HL-60 (cell line): Measurements from ENCODE around the gene FMNL2.
A peak's percentile ranks its signal among the peaks of the same experiment; 100 is the strongest.

Experiments used
- DNase-seq, 2 experiments: peaks; one replicate each; pipeline ENCODE4 v3.0.0-alpha.2; 2010 to 2020; ENCODE audit warnings: low read depth in 1 of 2, low spot score in 1 of 2
- H3K27ac ChIP-seq: fragments of 250-450 bp; sonication (Bioruptor Pico); replicated peaks from 2 replicates; pipeline ENCODE4 v1.5.1; 2020; ENCODE audit warnings: mild to moderate bottlenecking, moderate library complexity
- H3K27me3 ChIP-seq: fragments of 250-450 bp; sonication (Bioruptor Pico); 2 replicates; pipeline ENCODE4 v1.5.1; 2021; ENCODE audit warnings: mild to moderate bottlenecking, moderate library complexity; ENCODE audit not compliant: insufficient read depth, poor library complexity, severe bottlenecking
- H3K4me3 ChIP-seq: replicated peaks from 2 replicates; pipeline ENCODE4 v1.5.1; 2011; ENCODE audit warnings: mild to moderate bottlenecking, control low read depth, low read length; ENCODE audit not compliant: insufficient read depth
- CTCF ChIP-seq: IDR thresholded peaks from one replicate; pipeline ENCODE4 v1.5.1; 2011; ENCODE audit warnings: low read length, control low read depth, inconsistent platforms; ENCODE audit not compliant: insufficient read depth
- GABPA ChIP-seq: IDR thresholded peaks from 2 replicates; pipeline ENCODE4 v1.6.1; 2012; ENCODE audit warnings: low read depth
- POLR2AphosphoS5 ChIP-seq: IDR thresholded peaks from 2 replicates; pipeline ENCODE4 v1.6.1; 2012; ENCODE audit warnings: low read depth
- SPI1 ChIP-seq: IDR thresholded peaks from 2 replicates; pipeline ENCODE4 v1.6.1; 2012; ENCODE audit warnings: low read depth, mild to moderate bottlenecking, borderline replicate concordance
- TF ChIP-seq, protein P1 (sequence below): IDR thresholded peaks from 2 replicates; pipeline ENCODE4 v1.6.1; 2012; ENCODE audit warnings: low read depth; ENCODE audit not compliant: insufficient replicate concordance

The FMNL2 gene

DNA sequence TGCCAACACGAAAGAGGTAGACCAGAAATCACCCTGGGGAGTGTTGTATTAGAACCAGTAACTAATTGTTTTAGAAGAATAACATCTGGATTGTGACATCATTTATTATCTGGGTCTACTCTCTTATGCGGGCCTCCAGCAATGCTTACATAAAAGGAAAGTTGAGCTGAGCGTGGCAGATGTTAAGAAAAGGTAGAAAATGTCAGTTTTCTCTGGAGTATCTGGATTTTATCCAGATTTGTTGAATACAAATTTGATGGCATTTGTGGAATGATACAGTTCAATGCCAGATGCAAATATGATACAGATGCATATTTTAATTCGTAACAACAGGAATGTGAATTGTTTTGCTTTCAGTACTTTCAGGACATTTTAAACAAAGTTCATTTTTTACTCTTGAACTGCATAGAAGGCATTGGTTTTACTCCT, 292.0 kb downstream of the FMNL2 start:
- no peak for DNase-seq
- H3K27me3 ChIP-seq: no peaks in the 10 kb centered on the region
- H3K4me3 ChIP-seq: no peak overlapping the region
- TF ChIP-seq, protein P1, sequence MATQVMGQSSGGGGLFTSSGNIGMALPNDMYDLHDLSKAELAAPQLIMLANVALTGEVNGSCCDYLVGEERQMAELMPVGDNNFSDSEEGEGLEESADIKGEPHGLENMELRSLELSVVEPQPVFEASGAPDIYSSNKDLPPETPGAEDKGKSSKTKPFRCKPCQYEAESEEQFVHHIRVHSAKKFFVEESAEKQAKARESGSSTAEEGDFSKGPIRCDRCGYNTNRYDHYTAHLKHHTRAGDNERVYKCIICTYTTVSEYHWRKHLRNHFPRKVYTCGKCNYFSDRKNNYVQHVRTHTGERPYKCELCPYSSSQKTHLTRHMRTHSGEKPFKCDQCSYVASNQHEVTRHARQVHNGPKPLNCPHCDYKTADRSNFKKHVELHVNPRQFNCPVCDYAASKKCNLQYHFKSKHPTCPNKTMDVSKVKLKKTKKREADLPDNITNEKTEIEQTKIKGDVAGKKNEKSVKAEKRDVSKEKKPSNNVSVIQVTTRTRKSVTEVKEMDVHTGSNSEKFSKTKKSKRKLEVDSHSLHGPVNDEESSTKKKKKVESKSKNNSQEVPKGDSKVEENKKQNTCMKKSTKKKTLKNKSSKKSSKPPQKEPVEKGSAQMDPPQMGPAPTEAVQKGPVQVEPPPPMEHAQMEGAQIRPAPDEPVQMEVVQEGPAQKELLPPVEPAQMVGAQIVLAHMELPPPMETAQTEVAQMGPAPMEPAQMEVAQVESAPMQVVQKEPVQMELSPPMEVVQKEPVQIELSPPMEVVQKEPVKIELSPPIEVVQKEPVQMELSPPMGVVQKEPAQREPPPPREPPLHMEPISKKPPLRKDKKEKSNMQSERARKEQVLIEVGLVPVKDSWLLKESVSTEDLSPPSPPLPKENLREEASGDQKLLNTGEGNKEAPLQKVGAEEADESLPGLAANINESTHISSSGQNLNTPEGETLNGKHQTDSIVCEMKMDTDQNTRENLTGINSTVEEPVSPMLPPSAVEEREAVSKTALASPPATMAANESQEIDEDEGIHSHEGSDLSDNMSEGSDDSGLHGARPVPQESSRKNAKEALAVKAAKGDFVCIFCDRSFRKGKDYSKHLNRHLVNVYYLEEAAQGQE: no peak
- TF ChIP-seq GABPA (no peak), CTCF (no peak), POLR2AphosphoS5 (no peak), SPI1 (no peak)
- no peak overlapping the region for H3K27ac ChIP-seq

GRCh38 chr2:152627351-152627957, 292.5 kb downstream of the FMNL2 start:
- Histone ChIP-seq H3K27me3 (no peaks in the 10 kb centered on the region), H3K4me3 (no peak overlapping the region), H3K27ac (no peak overlapping the region)
- TF ChIP-seq GABPA (no peak), POLR2AphosphoS5 (no peak), CTCF (peak; percentile 29), SPI1 (no peak)
- TF ChIP-seq, protein P1: no peak
- peak in 1 of 2 experiments; percentile 8 for DNase-seq

- Histone ChIP-seq H3K27ac (no peak overlapping the region), H3K27me3 (no peaks in the 10 kb centered on the region), H3K4me3 (no peak overlapping the region)
- no peak for DNase-seq
- TF ChIP-seq SPI1 (no peak), POLR2AphosphoS5 (no peak), GABPA (no peak), CTCF (no peak)
- TF ChIP-seq, protein P1: no peak
Measured at GRCh38 chr2:152629202-152629601, 294.2 kb downstream of the FMNL2 start.
